GM18505 (cell line): ENCODE data around the gene CELF5.
"Not testable (repeated sequence)": the region's sequence is repeated elsewhere in the genome, so short reads cannot be mapped to it uniquely, and the experiment has no call there.

Experiments used
- ATAC-seq: cut with Tn5 transposase; IDR thresholded peaks from one replicate; pipeline ENCODE4 v1.9.1; 2021; ENCODE audit not compliant: unreplicated experiment
- POLR2A ChIP-seq: IDR thresholded peaks from 4 replicates; pipeline ENCODE4 v1.6.1; 2011; ENCODE audit warnings: borderline replicate concordance; ENCODE audit not compliant: insufficient read depth, insufficient read length; ENCODE audit errors: extremely low read depth

The CELF5 gene

DNA sequence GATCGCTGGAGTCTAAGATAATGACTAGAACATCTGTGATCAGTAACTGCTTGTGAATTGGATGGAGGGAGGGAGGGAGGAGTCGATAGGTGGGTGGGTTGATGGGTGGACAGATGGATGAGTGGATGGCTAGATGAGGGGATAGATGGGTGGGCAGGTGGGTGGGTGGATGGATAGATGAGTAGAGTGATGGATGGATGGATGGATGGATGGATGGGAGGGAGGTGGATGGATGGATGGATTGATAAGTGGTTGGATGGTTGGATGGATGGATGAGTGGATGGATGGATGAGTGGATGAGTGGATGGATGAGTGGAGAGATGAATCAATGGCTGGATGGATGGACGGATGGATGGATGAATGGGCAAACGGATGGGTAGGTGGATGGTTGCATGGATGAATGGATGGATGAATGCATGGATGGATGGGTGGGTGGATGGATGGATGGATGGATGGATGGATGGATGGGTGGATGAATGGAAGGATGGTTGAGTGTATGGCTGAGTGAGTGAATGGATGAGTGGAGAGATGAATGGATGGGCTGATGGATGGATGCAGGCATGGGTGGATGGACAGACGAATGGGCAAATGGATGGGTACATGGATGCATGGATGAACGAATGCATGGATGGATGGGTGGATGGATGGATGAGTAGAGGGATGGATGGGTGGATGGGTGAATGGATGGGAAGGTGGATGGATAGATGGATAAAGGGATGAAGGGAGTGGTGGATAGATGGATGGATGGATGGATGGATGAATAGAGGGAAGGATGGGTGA lies 97.9 kb downstream of the CELF5 start:
- TF ChIP-seq POLR2A, result no peak

DNA sequence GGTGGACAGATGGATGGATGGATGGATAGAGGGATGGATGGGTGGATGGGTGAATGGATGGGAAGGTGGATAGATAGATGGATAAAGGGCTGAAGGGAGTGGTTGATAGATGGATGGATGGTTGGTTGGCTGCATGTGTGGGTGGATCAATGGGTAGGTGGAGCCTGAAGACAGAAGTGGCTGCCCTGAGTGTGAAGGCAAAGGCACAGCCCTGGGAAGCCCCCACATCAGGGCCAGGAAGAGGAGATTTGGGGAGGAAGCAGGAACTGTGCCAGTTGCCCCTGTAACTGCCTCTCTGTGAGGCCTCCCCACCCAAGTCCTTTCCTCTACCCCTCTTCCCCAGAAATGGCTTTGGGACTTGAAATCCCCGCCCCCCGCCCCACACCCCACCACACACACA lies 98.6 kb downstream of the CELF5 start:
- no peak for ATAC-seq
- TF ChIP-seq POLR2A, result no peak

More for the DNA sequence above, 97.9 kb downstream of the CELF5 start:
- ATAC-seq, result no peak

DNA sequence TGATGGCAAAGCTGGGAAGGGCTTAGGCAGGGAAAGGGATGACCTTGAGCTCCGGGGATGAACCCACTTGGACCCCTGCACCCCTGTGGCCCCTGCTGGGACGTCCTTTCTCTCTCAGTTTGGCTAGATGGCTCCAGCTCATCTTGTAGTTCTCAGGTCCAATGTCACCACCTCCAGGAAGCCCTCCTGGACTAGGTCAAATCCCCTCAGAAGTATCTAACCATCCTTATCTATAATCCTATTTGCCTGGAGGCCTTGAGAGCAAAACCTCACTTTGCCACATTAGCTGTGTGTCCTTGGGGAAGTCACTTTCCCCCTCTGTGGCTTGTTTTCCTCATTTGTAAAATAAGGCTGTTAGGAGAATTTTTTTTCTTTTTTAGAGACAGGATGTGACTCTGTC lies 99.2 kb downstream of the CELF5 start:
- no peak for ATAC-seq
- no peak for TF ChIP-seq POLR2A

DNA sequence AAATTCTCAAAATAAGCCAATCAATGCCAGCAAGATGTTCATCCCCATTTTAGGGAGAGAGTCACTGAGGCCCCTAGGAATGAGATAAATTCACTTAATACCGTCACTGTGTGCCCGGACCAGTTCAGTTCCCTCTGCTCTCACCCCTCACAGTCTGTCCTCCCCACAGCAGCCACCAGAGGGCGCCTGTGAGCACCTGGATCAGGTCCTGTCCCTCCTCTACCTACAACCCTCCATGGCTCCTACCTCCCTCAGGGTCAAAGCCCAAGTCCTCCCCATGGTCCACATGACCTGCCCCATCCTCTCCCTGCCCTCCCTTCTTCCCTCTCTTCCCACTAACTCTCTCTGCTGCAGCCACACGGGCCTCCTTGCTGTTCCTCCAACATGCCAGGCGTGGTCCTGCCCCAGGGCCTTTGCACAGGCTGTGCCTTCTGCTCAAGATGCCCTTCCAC lies 100.0 kb downstream of the CELF5 start:
- no peak for TF ChIP-seq POLR2A
- ATAC-seq, result no peak

DNA sequence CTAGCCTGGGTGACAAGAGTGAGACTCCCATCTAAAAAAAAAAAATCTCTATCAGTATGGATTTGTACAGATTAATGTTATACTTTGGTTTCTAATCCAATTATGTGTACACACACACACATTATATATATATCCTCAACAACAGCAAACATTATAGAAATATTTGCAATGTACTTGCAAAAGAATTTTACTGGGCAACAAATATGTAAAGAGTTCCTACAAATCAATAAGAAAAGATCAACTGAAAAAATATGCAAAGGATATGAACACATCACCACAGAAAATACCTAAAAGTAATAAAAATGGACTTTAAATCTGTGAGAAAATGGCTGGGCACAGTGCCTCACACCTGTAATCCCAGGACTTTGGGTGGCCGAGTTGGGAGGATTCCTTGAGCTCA lies 101.0 kb downstream of the CELF5 start:
- ATAC-seq, result no peak
- no peak for TF ChIP-seq POLR2A

DNA sequence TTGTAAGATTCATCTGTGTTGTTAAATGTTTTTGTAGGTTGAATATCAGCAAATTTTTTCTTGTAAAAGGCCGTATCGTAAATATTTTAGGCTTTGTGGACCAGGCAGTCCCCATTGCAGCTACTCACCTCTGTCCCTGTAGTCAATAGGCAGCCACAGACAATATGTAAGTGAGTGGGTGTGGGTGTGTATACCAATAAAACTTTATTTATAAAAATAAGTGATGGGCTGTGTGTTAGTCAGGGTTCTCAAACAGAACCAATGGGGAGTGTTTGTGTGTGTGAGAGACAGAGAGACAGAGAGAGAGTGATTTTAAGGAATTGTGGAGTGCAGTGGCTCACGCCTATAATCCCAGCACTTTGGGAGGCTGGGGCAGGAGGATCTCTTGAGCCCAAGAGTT lies 104.3 kb downstream of the CELF5 start:
- no peak for TF ChIP-seq POLR2A

DNA sequence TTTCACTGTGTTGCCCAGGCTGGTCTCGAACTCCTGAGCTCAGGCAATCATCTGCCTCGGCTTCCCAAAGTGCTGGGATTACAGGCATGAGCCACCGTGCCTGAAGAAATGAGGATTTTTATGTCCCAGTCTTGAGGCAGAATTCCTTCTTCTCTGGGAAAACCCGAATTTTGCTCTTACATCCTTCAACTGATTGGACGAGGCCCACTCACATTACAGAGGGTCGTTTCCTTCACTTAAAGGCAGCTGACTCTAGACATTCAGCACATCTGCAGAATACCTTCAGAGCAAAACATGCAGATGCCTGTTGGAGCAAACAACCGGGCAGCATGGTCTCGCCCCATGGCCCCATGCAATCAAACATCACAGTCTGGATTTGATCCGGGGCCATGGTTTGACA lies 105.6 kb downstream of the CELF5 start:
- TF ChIP-seq POLR2A, result no peak
- ATAC-seq, result no peak

More for the DNA sequence above, 104.3 kb downstream of the CELF5 start:
- ATAC-seq, result no peak

DNA sequence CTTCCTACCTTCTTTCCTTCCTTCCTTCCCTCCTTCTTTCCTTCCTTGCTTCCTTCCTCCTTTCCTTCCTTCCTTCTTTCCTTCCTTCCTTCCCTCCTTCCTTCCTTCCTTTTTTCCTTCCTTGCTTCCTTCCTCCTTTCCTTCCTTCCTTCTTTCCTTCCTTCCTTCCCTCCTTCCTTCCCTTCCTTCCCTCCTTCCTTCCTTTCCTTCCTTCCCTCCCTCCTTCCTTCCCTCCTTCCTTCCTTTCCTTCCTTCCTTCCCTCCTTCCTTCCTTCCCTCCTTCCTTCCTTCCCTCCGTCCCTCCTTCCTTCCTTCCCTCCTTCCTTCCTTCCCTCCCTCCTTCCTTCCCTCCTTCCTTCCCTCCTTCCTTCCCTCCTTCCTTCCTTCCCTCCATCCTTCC lies 107.8 kb downstream of the CELF5 start:
- not testable (repeated sequence) for ATAC-seq

DNA sequence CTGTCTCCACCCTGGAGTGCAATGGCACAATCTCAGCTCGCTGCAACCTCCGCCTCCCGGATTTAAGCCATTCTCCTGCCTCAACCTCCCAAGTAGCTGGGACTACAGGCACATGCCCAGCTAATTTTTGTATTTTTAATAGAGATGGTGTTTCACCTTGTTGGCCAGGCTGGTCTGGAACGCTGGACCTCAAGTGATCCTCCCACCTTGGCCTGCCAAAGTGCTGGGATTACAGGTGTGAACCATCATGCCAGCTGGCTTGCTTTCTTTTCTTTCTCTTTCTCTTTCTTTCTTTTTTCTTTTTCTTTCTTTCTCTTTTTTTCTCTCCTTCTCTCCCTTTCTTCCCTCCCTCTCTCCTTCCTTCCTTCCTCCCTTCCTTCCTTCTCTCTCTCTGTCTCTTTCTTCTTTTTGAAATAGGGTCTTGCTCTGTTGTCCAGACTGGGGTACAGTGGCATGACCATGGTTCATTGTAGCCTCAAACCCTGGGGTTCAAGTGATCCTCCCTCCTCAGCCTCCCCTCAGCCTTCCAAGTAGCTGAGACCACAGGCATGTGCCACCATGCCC lies 108.6 kb downstream of the CELF5 start:
- no peak for ATAC-seq
- TF ChIP-seq POLR2A, result no peak

DNA sequence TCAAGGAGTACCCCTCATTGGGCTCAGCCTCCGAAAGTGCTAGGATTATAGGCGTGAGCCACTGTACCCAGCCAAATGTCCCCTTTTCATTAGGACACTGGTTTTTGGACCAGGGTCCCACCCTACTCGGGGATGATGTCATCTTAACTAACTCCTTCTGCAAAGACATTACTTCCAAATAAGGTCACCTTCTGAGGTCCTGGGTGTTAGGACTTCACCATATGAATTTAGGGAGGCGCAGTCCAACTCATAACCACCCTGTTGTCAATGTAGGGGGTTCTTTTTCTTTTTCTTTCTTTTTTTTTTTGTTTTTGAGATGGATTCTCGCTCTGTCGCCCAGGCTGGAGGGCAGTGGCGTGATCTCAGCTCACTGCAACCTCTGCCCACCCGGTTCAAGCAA lies 109.2 kb downstream of the CELF5 start:
- no peak for ATAC-seq
- no peak for TF ChIP-seq POLR2A

DNA sequence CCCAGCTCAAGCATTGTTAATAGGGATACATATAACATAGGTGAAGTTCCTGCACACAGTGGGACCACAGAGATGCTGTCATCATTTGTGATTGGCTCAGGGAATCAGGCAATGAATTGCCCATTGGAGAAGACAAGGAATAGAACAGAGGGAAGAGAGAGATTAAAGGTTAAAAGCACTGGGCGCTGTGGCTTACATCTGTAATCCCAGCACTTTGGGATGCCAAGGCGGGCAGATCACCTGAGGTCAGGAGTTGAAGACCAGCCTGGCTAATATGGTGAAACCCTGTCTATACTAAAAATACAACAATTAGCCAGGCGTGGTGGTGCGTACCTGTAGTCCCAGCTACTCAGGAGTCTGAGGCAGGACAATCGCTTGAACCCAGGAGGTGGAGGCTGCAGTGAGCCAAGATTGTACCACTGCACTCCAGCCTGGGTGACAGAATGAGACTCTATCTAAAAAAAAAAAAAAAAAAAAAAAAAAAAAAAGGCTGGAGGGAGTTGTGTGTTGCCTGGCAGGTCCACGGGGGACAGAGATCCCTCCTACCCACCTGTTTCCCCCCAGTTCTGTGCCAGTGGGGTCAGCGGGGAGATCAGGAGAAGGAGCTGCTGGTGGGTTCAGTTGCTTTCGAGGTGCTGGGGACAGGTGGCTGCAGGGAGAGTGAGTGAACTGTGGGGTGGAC lies 110.4 kb downstream of the CELF5 start:
- ATAC-seq, result not testable (repeated sequence)

DNA sequence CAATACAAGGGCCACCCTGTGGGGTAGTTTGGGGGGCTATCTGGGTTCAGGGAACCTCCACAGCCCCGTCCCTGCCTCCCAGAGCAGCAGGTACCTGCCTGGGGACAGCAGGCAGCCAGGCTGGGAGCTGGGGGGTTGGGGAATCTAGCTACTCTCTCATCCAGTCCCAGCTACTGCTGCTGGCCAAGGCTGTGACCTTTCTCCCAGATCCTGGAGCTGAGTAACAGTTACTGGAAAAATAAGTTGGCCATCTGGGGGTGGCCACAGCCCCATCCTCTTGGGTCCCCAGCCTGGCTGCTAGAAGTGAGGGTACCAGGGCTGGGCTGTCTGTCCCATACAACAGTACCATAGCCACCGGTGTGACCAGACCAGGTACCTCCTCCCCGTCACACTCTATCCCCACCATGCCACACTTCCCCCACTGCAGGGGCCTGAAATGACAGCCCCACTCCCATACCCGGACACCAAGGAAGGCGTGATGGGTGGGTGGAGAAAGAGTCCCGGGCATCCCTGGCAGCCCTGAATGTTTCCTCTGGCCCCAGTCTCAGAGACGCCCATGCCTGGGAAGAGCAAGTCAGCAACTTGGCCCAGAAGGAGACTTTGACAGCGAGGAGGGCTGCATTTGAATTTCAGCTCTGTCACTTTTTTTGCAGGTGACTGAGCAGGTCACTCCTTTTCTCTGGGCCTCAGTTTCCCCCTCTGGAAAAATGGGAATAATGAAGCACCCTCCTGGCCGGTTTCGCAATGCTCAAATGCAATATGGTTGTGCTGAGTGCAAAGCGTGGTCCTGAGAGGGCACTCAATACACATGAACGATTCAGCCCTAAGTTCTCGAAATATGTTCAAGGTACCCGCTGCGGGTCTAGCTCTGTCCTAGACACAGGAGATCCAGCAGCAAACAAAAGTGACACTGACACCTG lies 111.2 kb downstream of the CELF5 start:
- TF ChIP-seq POLR2A, result no peak
- no peak for ATAC-seq

DNA sequence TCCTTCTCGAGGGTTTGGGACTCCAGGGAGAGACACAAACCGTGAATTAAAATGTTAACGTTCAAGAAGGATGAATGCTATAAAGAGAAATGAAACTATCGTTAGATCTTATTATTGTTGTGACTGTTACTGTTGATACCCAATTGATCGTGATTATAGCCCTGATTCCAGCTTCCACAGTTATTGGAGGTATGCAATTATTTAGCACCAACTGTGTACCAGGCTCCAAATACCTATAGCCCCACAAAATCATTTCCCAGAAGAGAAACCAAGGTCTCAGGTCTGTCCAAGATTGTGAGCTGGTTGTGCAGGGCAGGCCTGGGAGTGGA lies 111.9 kb downstream of the CELF5 start:
- no peak for ATAC-seq
- no peak for TF ChIP-seq POLR2A
